Calu3 (cell line): ENCODE measurements around the gene KRTAP13-4. TPM values are rescaled to one million over a fixed set of nuclear protein-coding genes. Genes with fewer than 3 reads are reported as not detected.

Experiments used
- BruUV-seq: library from RNA; stranded (reverse); fragments of 400-500 nt; replicated peaks from 2 replicates; lab custom pipeline; 2021; lab: Mats Ljungman, UMichigan
- CTCF ChIA-PET: fragments of 300-600 bp; sonication (Branson Sonifier 250); formaldehyde crosslinking; loops from one replicate; lab custom pipeline; 2022; ENCODE audit warnings: antibody characterized with exemption; lab: Charles Lee
- DNase-seq: peaks from one replicate; pipeline ENCODE4 v3.0.0; 2022
- H3K27ac Mint-ChIP-seq: one replicate; pipeline ENCODE4 v1.8.0; 2022; ENCODE audit warnings: mixed read lengths; ENCODE audit not compliant: unreplicated experiment
- H3K27me3 Mint-ChIP-seq: one replicate; pipeline ENCODE4 v1.8.0; 2022; ENCODE audit warnings: mixed read lengths; ENCODE audit not compliant: unreplicated experiment
- H3K36me3 Mint-ChIP-seq: one replicate; pipeline ENCODE4 v1.8.0; 2022; ENCODE audit warnings: mild to moderate bottlenecking, moderate library complexity, mixed read lengths; ENCODE audit not compliant: insufficient read depth, unreplicated experiment
- H3K4me1 Mint-ChIP-seq: one replicate; pipeline ENCODE4 v1.8.0; 2022; ENCODE audit warnings: mild to moderate bottlenecking, low read depth, mixed read lengths; ENCODE audit not compliant: unreplicated experiment
- H3K4me3 Mint-ChIP-seq: one replicate; pipeline ENCODE4 v1.8.0; 2022; ENCODE audit warnings: mild to moderate bottlenecking, low read depth, moderate library complexity, mixed read lengths; ENCODE audit not compliant: unreplicated experiment
- H3K9me3 Mint-ChIP-seq: one replicate; pipeline ENCODE4 v1.8.0; 2022; ENCODE audit warnings: low read depth, mixed read lengths; ENCODE audit not compliant: unreplicated experiment
- CTCF ChIP-seq: fragments of 200-600 bp; IDR thresholded peaks from one replicate; pipeline ENCODE4 v1.8.0; 2022; ENCODE audit warnings: antibody characterized with exemption; ENCODE audit not compliant: unreplicated experiment
- intact Hi-C: fragments of 100-400 bp; cut with micrococcal nuclease; formaldehyde crosslinking; loops from one replicate; pipeline ENCODE4 v1.10.0; 2022; ENCODE audit not compliant: unreplicated experiment
- total RNA-seq: library from RNA; stranded (reverse); gene quantifications from 2 replicates; pipeline ENCODE4 v1.2.3, GENCODE V29; 2022

KRTAP13-4 gene
- total RNA-seq, 1 experiment from 2014 or later, result not detected

GRCh38 chr21:30408782-30409494 is 21.1 kb upstream of the KRTAP13-4 start:
- Mint-ChIP-seq H3K27me3 (no peaks in the 10 kb centered on the region), H3K36me3 (no peaks in the 10 kb centered on the region), H3K27ac (no peak overlapping the region), H3K4me1 (no peaks in the 10 kb centered on the region), H3K4me3 (no peak overlapping the region), H3K9me3 (peaks cover 2% of the 10 kb centered on the region)
- peak; percentile 12 for DNase-seq
- intact Hi-C loops, result no loop called here
- BruUV-seq, result no TSS peak
- no peak for TF ChIP-seq CTCF
- CTCF ChIA-PET, result no interaction called here

GRCh38 chr21:30415993-30416392 is 14.0 kb upstream of the KRTAP13-4 start:
- DNase-seq, result no peak
- no peak for TF ChIP-seq CTCF
- Mint-ChIP-seq H3K4me3 (no peak overlapping the region), H3K9me3 (no peaks in the 10 kb centered on the region), H3K27ac (no peak overlapping the region), H3K4me1 (no peaks in the 10 kb centered on the region), H3K27me3 (no peaks in the 10 kb centered on the region), H3K36me3 (no peaks in the 10 kb centered on the region)
- BruUV-seq, result no TSS peak
- CTCF ChIA-PET, result no interaction called here
- intact Hi-C loops, result no loop called here

GRCh38 chr21:30425826-30426225 is 4.2 kb upstream of the KRTAP13-4 start, which contains the start of gene KRTAP13-3:
Gene KRTAP13-3 (minus strand): TSS chr21:30425926. CDS start chr21:30425912, 14 bp downstream.
- intact Hi-C loops, result no loop called here
- no peak for DNase-seq
- Mint-ChIP-seq H3K4me3 (no peak within 1 kb of the TSS), H3K27ac (no peak within 1 kb of the TSS), H3K4me1 (no peaks in the 10 kb centered on the region), H3K36me3 (no peaks in the 10 kb centered on the region), H3K9me3 (peaks cover 7% of the 10 kb centered on the region), H3K27me3 (no peaks in the 10 kb centered on the region)
- CTCF ChIA-PET, result no interaction called here
- no peak for TF ChIP-seq CTCF
- BruUV-seq, result no TSS peak

GRCh38 chr21:30426731-30427130 is 3.3 kb upstream of the KRTAP13-4 start:
- H3K4me1 Mint-ChIP-seq, result no peaks in the 10 kb centered on the region
- H3K27ac Mint-ChIP-seq, result no peak overlapping the region
- CTCF ChIA-PET, result no interaction called here
- no TSS peak for BruUV-seq
- H3K27me3 Mint-ChIP-seq, result no peaks in the 10 kb centered on the region
- peaks cover 7% of the 10 kb centered on the region for H3K9me3 Mint-ChIP-seq
- DNase-seq, result no peak
- no peak overlapping the region for H3K4me3 Mint-ChIP-seq
- intact Hi-C loops, result no loop called here
- no peaks in the 10 kb centered on the region for H3K36me3 Mint-ChIP-seq
- TF ChIP-seq CTCF, result no peak
